ENCODE measurements around the gene PLA2G2F. TPM values are rescaled to one million over a fixed set of nuclear protein-coding genes. Genes with fewer than 3 reads are reported as not detected.

Gene PLA2G2F
- total and polyA plus RNA-seq, 10 of the 15 experiments (the other 5 are each of a cell fraction or from before 2014, with no cell fraction given), result 0.03 TPM; not detected in 9

DNA sequence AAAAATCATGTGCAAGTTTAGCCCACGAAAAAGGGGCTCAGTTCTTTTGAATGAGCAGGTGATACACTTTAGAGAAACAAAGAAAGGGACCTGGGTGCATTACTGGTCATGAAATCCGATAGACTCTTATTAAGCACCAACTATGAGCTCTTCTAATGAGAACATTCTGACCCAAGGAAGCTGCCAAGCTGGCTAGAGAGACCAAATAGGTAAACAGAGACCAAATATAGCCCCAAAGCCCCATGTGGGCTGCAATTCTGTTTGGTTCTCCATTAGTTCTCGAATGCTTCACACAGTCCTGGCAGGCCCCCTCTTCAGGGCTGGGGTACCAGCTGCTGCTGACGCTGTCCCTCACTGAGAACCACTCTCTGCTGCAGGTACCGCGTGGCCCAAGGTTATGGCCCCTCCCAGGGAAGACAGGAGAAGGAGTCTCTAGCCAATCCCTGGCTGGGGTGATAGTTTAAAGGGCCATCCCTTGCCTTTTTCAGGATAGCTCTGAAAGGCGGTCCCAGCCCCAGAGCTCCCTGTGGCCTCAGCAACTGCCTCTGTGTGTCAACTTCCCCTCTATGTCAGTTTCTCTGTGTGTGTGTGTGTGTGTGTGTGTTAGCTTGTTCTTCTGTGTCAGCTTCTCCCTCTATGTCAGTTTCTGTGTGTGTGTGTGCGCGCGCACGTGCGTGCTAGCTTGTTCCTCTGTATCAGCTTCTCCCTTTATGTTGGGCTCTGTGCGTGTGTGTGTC, 39.7 kb downstream of the PLA2G2F start:
- peak; percentile 79 for TF ChIP-seq BCL3 (IDR thresholded peaks at IDR 0.05; ENCODE audit: borderline replicate concordance, insufficient read depth, low read depth, low read length, poor library complexity, severe bottlenecking)
- no peak for TF ChIP-seq JUNB (IDR thresholded peaks at IDR 0.05)
- no peak overlapping the region for H3K27ac ChIP-seq (ENCODE audit: control insufficient read depth, insufficient read depth)
- ChIA-PET SMC1A (ENCODE audit: uncharacterized antibody, unreplicated experiment) (interaction anchor here (0.7 to 1.7 kb wide), 3 partner anchors 14 to 314 kb away, joined by 3 to 7 read pairs (median 6); no protein-coding TSS in a partner anchor), RAD21 (ENCODE audit: unreplicated experiment) (interaction anchor here (1.0 kb wide), 1 partner anchor 261 kb away, joined by 4 read pairs; no protein-coding TSS in a partner anchor), POLR2A (no interaction called here), CTCF (interaction anchor here (1.2 to 5.2 kb wide), 5 partner anchors 9 to 261 kb away, joined by 3 to 20 read pairs (median 4); no protein-coding TSS in a partner anchor)
- no peaks in the 10 kb centered on the region; the same call in 2 of the 3 replicates for H3K9me3 ChIP-seq (replicated peaks; ENCODE audit: control insufficient read depth, insufficient read depth, low read length)
- ATAC-seq (no peak), FAIRE-seq (no peak), DNase-seq (ENCODE audit: low read depth, low spot score) (no peak)
- intact Hi-C loops (cut with micrococcal nuclease; ENCODE audit: unreplicated experiment), result no loop called here
- H3K36me3 ChIP-seq (ENCODE audit: control insufficient read depth in 2 of 2, insufficient read depth in 2 of 2, low read length in 1 of 2), result no peaks in the 10 kb centered on the region
- no peaks in the 10 kb centered on the region for H3K4me1 ChIP-seq (ENCODE audit: control insufficient read depth, insufficient read depth, low read length)
- no peak overlapping the region for H3K4me2 ChIP-seq (ENCODE audit: control insufficient read depth, insufficient read depth)
- H4K20me1 ChIP-seq (ENCODE audit: control insufficient read depth, insufficient read depth), result no peaks in the 10 kb centered on the region
- 74% methylated on average over 13 of the region's 13 CpGs for WGBS (ENCODE audit: insufficient coverage, insufficient replicate concordance, low lambda C conversion rate, missing lambda C conversion rate)
- no peak overlapping the region for H3K9ac ChIP-seq (ENCODE audit: control insufficient read depth, insufficient read depth, low read length)
- no peak overlapping the region for H2AFZ ChIP-seq (ENCODE audit: control insufficient read depth, low read depth, low read length)
- H3K79me2 ChIP-seq (ENCODE audit: control insufficient read depth, insufficient read depth, low read length), result no peaks in the 10 kb centered on the region
- BruUV-seq (replicated peaks), result no TSS peak
- H3K27me3 ChIP-seq (replicated peaks in 1 of 2; ENCODE audit: control insufficient read depth in 2 of 2, insufficient read depth in 2 of 2, low read length in 1 of 2), result peaks cover 0 to 2% of the 10 kb centered on the region in 2 experiments; a peak in 2 of 4 replicates
- in situ Hi-C loops (cut with MboI), result no loop called here
- no peak overlapping the region for H3K4me3 ChIP-seq

Data from GM12878 (cell line).